ENCODE measurements around the gene SLC2A6.

The SLC2A6 gene

GRCh38 chr9:133515615-133516255 lies 36.8 kb upstream of the SLC2A6 start:
- H3K4me3 ChIP-seq (ENCODE audit: low read depth, low read length), result no peak overlapping the region
- TF ChIP-seq CTCF (IDR thresholded peaks at IDR 0.05; ENCODE audit: insufficient read depth, low read depth, low read length, missing control alignments), result no peak
- no peak for DNase-seq (ENCODE audit: low read depth)

DNA sequence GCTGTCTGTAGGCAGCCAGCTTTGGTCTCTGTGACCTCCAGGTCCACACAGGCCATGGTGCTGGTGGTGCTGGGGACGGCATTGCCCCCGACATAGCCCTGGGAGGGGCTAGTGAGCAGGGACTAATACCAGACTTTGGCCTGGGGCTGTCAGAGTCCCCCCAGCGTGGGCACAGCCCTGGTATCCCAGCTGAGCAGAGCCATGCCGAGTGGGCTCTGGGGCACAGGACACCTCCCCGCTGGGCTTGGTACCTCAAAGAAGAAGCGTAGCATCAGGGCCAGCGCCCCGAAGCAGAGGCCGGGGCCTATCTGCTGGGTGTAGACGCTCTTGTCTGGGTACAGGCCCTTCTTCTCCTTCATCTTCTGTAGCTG lies 36.3 kb upstream of the SLC2A6 start:
- no peak overlapping the region for H3K4me3 ChIP-seq (ENCODE audit: low read depth, low read length)
- DNase-seq (ENCODE audit: low read depth), result no peak
- no peak for TF ChIP-seq CTCF (IDR thresholded peaks at IDR 0.05; ENCODE audit: insufficient read depth, low read depth, low read length, missing control alignments)

DNA sequence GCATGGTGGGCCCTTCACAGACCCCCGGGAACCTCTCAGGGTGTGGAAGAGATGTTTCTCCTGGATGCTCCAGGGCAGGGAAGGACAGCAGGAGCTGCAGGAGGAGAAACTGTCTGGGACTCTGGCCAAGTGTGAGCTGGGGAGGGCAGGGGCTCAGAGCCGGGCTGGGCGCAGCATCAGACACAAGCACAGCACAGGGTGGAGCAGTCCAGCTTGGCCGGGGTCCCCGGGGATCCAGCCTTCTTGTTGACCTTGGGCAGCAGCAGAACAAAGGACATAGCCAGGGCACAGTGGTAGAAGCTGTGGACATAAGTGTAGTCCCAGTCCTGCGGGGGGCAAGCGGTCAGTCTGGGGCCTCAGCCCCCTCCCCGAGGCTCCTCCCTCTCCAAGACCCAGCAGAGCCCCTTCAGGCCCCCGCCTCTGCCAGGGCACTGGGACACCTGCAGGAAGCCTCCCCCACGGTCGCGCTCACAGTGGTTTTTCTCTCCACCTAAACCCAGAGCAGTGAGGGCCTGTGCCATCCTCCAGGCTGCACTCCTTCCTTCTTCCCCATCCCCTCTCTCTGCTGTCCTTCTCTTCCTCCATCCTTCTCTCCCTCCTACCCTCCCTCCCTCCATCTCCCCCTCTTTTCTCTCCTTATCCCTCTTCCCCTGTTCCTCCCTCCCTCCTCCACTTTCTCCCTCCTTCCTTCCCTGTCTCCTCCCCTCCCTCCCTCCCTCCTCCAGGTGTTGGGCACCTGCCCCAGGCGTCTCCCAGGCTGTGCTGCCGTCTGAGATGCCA lies 35.8 kb upstream of the SLC2A6 start:
- H3K4me3 ChIP-seq (ENCODE audit: low read depth, low read length), result no peak overlapping the region
- TF ChIP-seq CTCF (IDR thresholded peaks at IDR 0.05; ENCODE audit: insufficient read depth, low read depth, low read length, missing control alignments), result no peak
- DNase-seq (ENCODE audit: low read depth), result no peak

GRCh38 chr9:133513214-133514100 lies 34.6 kb upstream of the SLC2A6 start:
- H3K4me3 ChIP-seq (ENCODE audit: low read depth, low read length), result no peak overlapping the region
- no peak for TF ChIP-seq CTCF (IDR thresholded peaks at IDR 0.05; ENCODE audit: insufficient read depth, low read depth, low read length, missing control alignments)
- no peak for DNase-seq (ENCODE audit: low read depth)

- H3K4me3 ChIP-seq (ENCODE audit: low read depth, low read length), result no peak overlapping the region
- no peak for TF ChIP-seq CTCF (IDR thresholded peaks at IDR 0.05; ENCODE audit: insufficient read depth, low read depth, low read length, missing control alignments)
- DNase-seq (ENCODE audit: low read depth), result no peak
Measured at GRCh38 chr9:133512253-133513213, 33.6 kb upstream of the SLC2A6 start.

DNA sequence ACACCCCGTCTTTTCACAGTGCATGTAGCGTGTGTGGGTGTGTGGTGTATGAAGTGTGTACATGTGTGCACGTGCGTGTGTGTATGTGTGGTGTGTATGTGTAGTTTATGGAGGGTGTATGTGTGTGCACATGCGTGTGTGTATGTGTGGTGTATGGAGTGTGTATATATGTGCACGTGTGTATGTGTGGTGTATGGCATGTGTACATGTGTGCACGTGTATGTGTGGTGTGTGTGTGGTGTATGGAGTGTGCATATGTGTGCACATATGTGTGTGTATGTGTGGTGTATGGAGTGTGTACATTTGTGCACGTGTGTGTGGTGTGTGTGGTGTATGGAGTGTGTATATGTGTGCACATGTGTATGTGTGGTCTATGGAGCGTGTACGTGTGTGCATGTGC lies 32.7 kb upstream of the SLC2A6 start:
- no peak overlapping the region for H3K4me3 ChIP-seq (ENCODE audit: low read depth, low read length)
- TF ChIP-seq CTCF (IDR thresholded peaks at IDR 0.05; ENCODE audit: insufficient read depth, low read depth, low read length, missing control alignments), result no peak
- no peak for DNase-seq (ENCODE audit: low read depth)
